Measurements from ENCODE around the gene RND1. TPM values are rescaled to one million over a fixed set of nuclear protein-coding genes. Genes with fewer than 3 reads are reported as not detected.

RND1 gene
- total and polyA plus RNA-seq, 2 of the 8 experiments (the other 6 are each of a cell fraction or from before 2014, with no cell fraction given) = 15.8 to 17.1 TPM

DNA sequence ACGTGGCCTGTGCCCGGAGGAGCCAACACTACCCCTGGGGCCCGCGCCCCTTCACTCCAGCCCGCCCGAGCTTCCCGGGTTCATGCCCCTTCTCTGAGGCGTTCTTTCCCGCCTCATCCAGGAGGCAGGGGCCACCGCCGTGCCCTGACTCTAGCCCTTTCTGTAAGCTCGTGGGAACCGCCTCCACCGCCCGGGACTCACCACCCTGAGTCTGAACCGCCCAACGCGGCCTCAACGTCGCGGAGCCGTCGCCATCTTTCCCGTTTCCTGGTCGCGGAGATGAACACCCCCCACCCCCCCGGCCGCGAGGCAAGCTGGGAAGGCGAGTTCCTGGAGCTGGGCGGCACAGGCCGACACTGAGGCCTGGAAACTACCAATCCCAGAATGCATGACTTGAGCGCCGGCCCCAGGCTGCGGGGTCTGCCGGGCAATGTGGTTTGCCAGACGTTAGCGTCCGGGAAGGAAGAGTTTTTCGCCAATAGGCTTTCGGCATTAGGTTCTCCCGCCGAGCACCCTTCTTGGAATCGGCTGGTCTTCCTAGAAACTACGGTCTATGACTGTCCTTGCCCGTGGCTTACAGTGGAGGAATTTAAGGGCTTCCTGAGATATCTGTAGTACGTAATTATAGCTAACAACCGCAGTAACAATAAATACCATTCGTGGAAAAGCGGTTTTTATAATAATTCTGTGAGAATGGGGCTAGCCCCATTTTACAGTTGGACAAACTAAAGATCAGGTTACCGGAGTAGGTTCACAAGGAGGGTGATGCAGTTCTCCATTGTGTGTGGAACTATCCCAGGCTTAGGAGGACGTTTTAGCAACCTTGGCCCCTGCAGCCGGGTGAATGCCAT is 13.6 kb downstream of the RND1 start, which contains the start of gene DDX23:
TSS of gene DDX23 (minus strand) at position 281 of the 851 bp plus-strand sequence. CDS start 6,381 bp downstream, outside the sequence.
- peak; percentile 82 to 91 for DNase-seq (ENCODE audit: low read depth in 1 of 2, low spot score in 2 of 2)
- 0 out of 2 replicates have a peak within 1 kb of the TSS, but pooled peaks have one; percentile 89 for H3K18ac ChIP-seq (ENCODE audit: extremely low read depth, low read length)
- peak within 1 kb of the TSS; percentile 88 to 100 (median 98) for H3K4me3 ChIP-seq (ENCODE audit: extremely low read depth in 1 of 4, insufficient read depth in 2 of 4, low read depth in 3 of 4, low read length in 4 of 4)
- H2AK5ac ChIP-seq (ENCODE audit: low read depth, low read length) = no peak within 1 kb of the TSS
- peak within 1 kb of the TSS; percentile 96 for H2BK5ac ChIP-seq (ENCODE audit: low read depth, low read length)
- peak; percentile 24 for FAIRE-seq
- H2AFZ ChIP-seq (ENCODE audit: low read length) = peak within 1 kb of the TSS; percentile 64; the same call in 1 of the 2 replicates
- H3K79me1 ChIP-seq (ENCODE audit: low read depth, low read length) = peaks cover 3% of the 10 kb centered on the region; the same call in 1 of the 2 replicates
- peak within 1 kb of the TSS; percentile 77 for H2BK12ac ChIP-seq (ENCODE audit: low read depth, low read length)
- H4K91ac ChIP-seq (replicated peaks; ENCODE audit: insufficient read length, low read length) = peak within 1 kb of the TSS; percentile 84
- peaks cover 3% of the 10 kb centered on the region; the same call in 1 of the 2 replicates for H3K23me2 ChIP-seq (ENCODE audit: low read depth, low read length)
- H4K5ac ChIP-seq (ENCODE audit: insufficient read length, low read depth, low read length) = peak within 1 kb of the TSS; percentile 49
- peak within 1 kb of the TSS; percentile 64 for H3K4ac ChIP-seq (replicated peaks; ENCODE audit: insufficient read length, low read depth, low read length)
- peaks cover 0 to 1% of the 10 kb centered on the region in 2 experiments for H4K20me1 ChIP-seq (replicated peaks in 1 of 2; ENCODE audit: control insufficient read depth in 1 of 2, insufficient read depth in 2 of 2, low read length in 2 of 2)
- H3K4me1 ChIP-seq (replicated peaks in 1 of 4; ENCODE audit: control insufficient read depth in 3 of 4, insufficient read depth in 4 of 4, low read length in 3 of 4) = peaks cover 0 to 10% (median 7%) of the 10 kb centered on the region in 4 experiments; a peak in 5 of 7 replicates
- peaks cover 0 to 3% (median under 1%) of the 10 kb centered on the region in 4 experiments; a peak in 1 of 8 replicates for H3K36me3 ChIP-seq (ENCODE audit: control insufficient read depth in 2 of 4, insufficient read depth in 4 of 4, low read length in 3 of 4)
- POLR2A ChIA-PET (ENCODE audit: partially characterized antibody) = interaction anchor here (0.6 to 22.9 kb wide), 16 partner anchors 12 to 181 kb away, joined by 3 to 651 read pairs (median 4); partner anchors contain the start of genes ARF3, FKBP11 and RND1
- CTCF ChIA-PET (ENCODE audit: partially characterized antibody) = interaction anchor here (0.6 to 26.4 kb wide), 25 partner anchors 9 to 517 kb away, joined by 3 to 678 read pairs (median 7); partner anchors contain the start of genes FKBP11, RND1 and WNT1
- no peaks in the 10 kb centered on the region for H3K9me3 ChIP-seq (ENCODE audit: insufficient read depth in 2 of 2, low read depth in 1 of 2, low read length in 1 of 2)
- no peaks in the 10 kb centered on the region for H3K27me3 ChIP-seq (replicated peaks in 1 of 4; ENCODE audit: control insufficient read depth in 3 of 4, extremely low read depth in 1 of 4, insufficient read depth in 3 of 4, low read length in 3 of 4)
- H3K4me2 ChIP-seq (ENCODE audit: insufficient read depth in 1 of 2, low read depth in 2 of 2, low read length in 2 of 2) = peak within 1 kb of the TSS; percentile 66 to 68
- H2BK120ac ChIP-seq (replicated peaks; ENCODE audit: low read depth, low read length) = no peak within 1 kb of the TSS
- H3K23ac ChIP-seq (ENCODE audit: insufficient read length) = no peak within 1 kb of the TSS
- peak within 1 kb of the TSS; percentile 95 for H2BK15ac ChIP-seq (ENCODE audit: low read length)
- peaks cover 13 to 35% of the 10 kb centered on the region in 2 experiments for H3K79me2 ChIP-seq (ENCODE audit: control insufficient read depth in 1 of 2, insufficient read depth in 2 of 2, low read length in 2 of 2)
- peak within 1 kb of the TSS; percentile 99; the same call in 1 of the 2 replicates for H4K8ac ChIP-seq (ENCODE audit: extremely low read depth, insufficient read depth, low read length)
- H3K56ac ChIP-seq (replicated peaks; ENCODE audit: insufficient read length, low read depth, low read length) = peak within 1 kb of the TSS; percentile 49
- H3K9ac ChIP-seq (replicated peaks in 1 of 4; ENCODE audit: extremely low read depth in 1 of 4, low read depth in 3 of 4, low read length in 3 of 4) = peak within 1 kb of the TSS; percentile 82 to 97 (median 90)
- WGBS, 2 experiments (ENCODE audit: extremely low coverage in 1 of 2, insufficient coverage in 1 of 2, insufficient read length in 1 of 2, insufficient replicate concordance in 2 of 2, low coverage in 1 of 2, low lambda C conversion rate in 2 of 2, missing lambda C conversion rate in 1 of 2) = 3% methylated on average over 51 of the region's 53 CpGs; no CpG with 5 or more reads in 1 of the 2 experiments
- peak within 1 kb of the TSS; percentile 53; the same call in 1 of the 2 replicates for H2BK20ac ChIP-seq (ENCODE audit: low read length)
- peak within 1 kb of the TSS; percentile 85 for H3K27ac ChIP-seq (ENCODE audit: low read depth, low read length)
- no peak within 1 kb of the TSS for H3K14ac ChIP-seq (ENCODE audit: insufficient read length)
- TF ChIP-seq TAF1 (IDR thresholded peaks at IDR 0.05; ENCODE audit: low read depth, low read length) (peak; percentile 95), RXRA (IDR thresholded peaks at IDR 0.05; ENCODE audit: insufficient read depth, low read depth, low read length) (no peak), BRCA1 (IDR thresholded peaks at IDR 0.05; ENCODE audit: low read depth, low read length) (no peak), JUND (IDR thresholded peaks at IDR 0.05; ENCODE audit: low read length) (no peak), SP2 (IDR thresholded peaks at IDR 0.05; ENCODE audit: low read length) (no peak), CHD2 (IDR thresholded peaks at IDR 0.05; ENCODE audit: low read length) (peak; percentile 81), KDM1A (IDR thresholded peaks at IDR 0.05; ENCODE audit: borderline replicate concordance, low read length) (peak; percentile 53; the same call in 1 of the 2 replicates), NANOG (IDR thresholded peaks at IDR 0.05; ENCODE audit: insufficient read depth, low read depth, low read length, poor library complexity, severe bottlenecking) (peak; percentile 52), KDM5A (IDR thresholded peaks at IDR 0.05; ENCODE audit: low read length) (peak; percentile 97)
- TF ChIP-seq, protein P1, sequence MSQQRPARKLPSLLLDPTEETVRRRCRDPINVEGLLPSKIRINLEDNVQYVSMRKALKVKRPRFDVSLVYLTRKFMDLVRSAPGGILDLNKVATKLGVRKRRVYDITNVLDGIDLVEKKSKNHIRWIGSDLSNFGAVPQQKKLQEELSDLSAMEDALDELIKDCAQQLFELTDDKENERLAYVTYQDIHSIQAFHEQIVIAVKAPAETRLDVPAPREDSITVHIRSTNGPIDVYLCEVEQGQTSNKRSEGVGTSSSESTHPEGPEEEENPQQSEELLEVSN (IDR thresholded peaks at IDR 0.05) = peak; percentile 48; the same call in 1 of the 2 replicates
